WTC11 (cell line): ENCODE data around the gene TNS3. TPM values are rescaled to one million over a fixed set of nuclear protein-coding genes. Genes with fewer than 3 reads are reported as not detected.

Experiments used
- ATAC-seq: fragments of 200-7000 bp; cut with Tn5 transposase; 2 replicates; pipeline ENCODE4 v1.10.0; 2021; ENCODE audit warnings: mild to moderate bottlenecking, moderate library complexity
- CTCF ChIA-PET: fragments of 300-600 bp; sonication (Branson Sonifier 250); formaldehyde crosslinking; loops from one replicate; lab custom pipeline; 2021; ENCODE audit warnings: antibody characterized with exemption; lab: Charles Lee
- POLR2A ChIA-PET: fragments of 350-600 bp; sonication (Branson Sonifier 250); formaldehyde crosslinking; loops from one replicate; lab custom pipeline; 2021; ENCODE audit warnings: antibody characterized with exemption; lab: Charles Lee
- DNase-seq: peaks from one replicate; pipeline ENCODE4 v3.0.0; 2021; ENCODE audit warnings: low spot score
- H3K27ac Mint-ChIP-seq: 2 replicates; pipeline ENCODE4 v1.8.0; 2021; ENCODE audit warnings: mixed read lengths
- H3K27me3 Mint-ChIP-seq: 2 replicates; pipeline ENCODE4 v1.8.0; 2021; ENCODE audit warnings: low read depth, mild to moderate bottlenecking, moderate library complexity, mixed read lengths
- H3K36me3 Mint-ChIP-seq: 2 replicates; pipeline ENCODE4 v1.8.0; 2021; ENCODE audit warnings: mixed read lengths
- H3K4me1 Mint-ChIP-seq: 2 replicates; pipeline ENCODE4 v1.8.0; 2022; ENCODE audit warnings: mixed read lengths
- H3K4me3 Mint-ChIP-seq: 2 replicates; pipeline ENCODE4 v1.8.0; 2021; ENCODE audit warnings: mild to moderate bottlenecking, moderate library complexity, mixed read lengths
- H3K9me3 Mint-ChIP-seq: 2 replicates; pipeline ENCODE4 v1.8.0; 2021; ENCODE audit warnings: mixed read lengths
- CREB1 ChIP-seq: sonication (generic); formaldehyde crosslinking; IDR thresholded peaks from 2 replicates; pipeline ENCODE4 v1.8.0; 2023; ENCODE audit warnings: mild to moderate bottlenecking, missing genetic modification reagents
- ETV6 ChIP-seq: sonication (generic); formaldehyde crosslinking; IDR thresholded peaks from 2 replicates; pipeline ENCODE4 v1.8.1; 2022; ENCODE audit warnings: mild to moderate bottlenecking, missing genetic modification reagents
- FOXP1 ChIP-seq: sonication (generic); formaldehyde crosslinking; IDR thresholded peaks from 2 replicates; pipeline ENCODE4 v1.8.0; 2022; ENCODE audit warnings: missing genetic modification reagents, mild to moderate bottlenecking, moderate library complexity, borderline replicate concordance
- GRHL2 ChIP-seq: fragments of 250-450 bp; sonication (Bioruptor Pico); IDR thresholded peaks from 2 replicates; pipeline ENCODE4 v1.8.0; 2022; ENCODE audit warnings: mild to moderate bottlenecking, moderate library complexity; ENCODE audit not compliant: insufficient replicate concordance, severe bottlenecking
- HMGA2 ChIP-seq: fragments of 250-450 bp; sonication (Bioruptor Pico); IDR thresholded peaks from 2 replicates; pipeline ENCODE4 v1.4.0; 2021; ENCODE audit warnings: mild to moderate bottlenecking, moderate library complexity
- HMGXB4 ChIP-seq: sonication (generic); formaldehyde crosslinking; IDR thresholded peaks from 2 replicates; pipeline ENCODE4 v1.8.1; 2023; ENCODE audit warnings: mild to moderate bottlenecking, moderate library complexity, missing genetic modification reagents
- JAZF1 ChIP-seq: fragments of 250-450 bp; sonication (Bioruptor Pico); IDR thresholded peaks from 2 replicates; pipeline ENCODE4 v1.9.0; 2021; ENCODE audit warnings: moderate library complexity, mild to moderate bottlenecking, inconsistent platforms
- NFE2L1 ChIP-seq: sonication (generic); formaldehyde crosslinking; IDR thresholded peaks from 2 replicates; pipeline ENCODE4 v1.8.1; 2023; ENCODE audit warnings: missing genetic modification reagents
- OVOL2 ChIP-seq: fragments of 250-450 bp; sonication (Bioruptor Pico); IDR thresholded peaks from 2 replicates; pipeline ENCODE4 v1.9.0; 2021; ENCODE audit warnings: mild to moderate bottlenecking, borderline replicate concordance
- RORB ChIP-seq: fragments of 250-450 bp; sonication (Bioruptor Pico); IDR thresholded peaks from 2 replicates; pipeline ENCODE4 v1.9.0; 2021; ENCODE audit warnings: mild to moderate bottlenecking
- SMAD3 ChIP-seq: sonication (generic); formaldehyde crosslinking; IDR thresholded peaks from 2 replicates; pipeline ENCODE4 v1.8.0; 2022; ENCODE audit warnings: missing genetic modification reagents, mild to moderate bottlenecking, borderline replicate concordance
- SMAD4 ChIP-seq: sonication (generic); formaldehyde crosslinking; IDR thresholded peaks from 2 replicates; pipeline ENCODE4 v1.8.0; 2022; ENCODE audit warnings: mild to moderate bottlenecking, missing genetic modification reagents
- ZNF219 ChIP-seq: sonication (generic); formaldehyde crosslinking; IDR thresholded peaks from 2 replicates; pipeline ENCODE4 v1.8.0; 2023; ENCODE audit warnings: missing genetic modification reagents, mild to moderate bottlenecking, borderline replicate concordance
- ZNF671 ChIP-seq: fragments of 250-450 bp; sonication (Bioruptor Pico); IDR thresholded peaks from 2 replicates; pipeline ENCODE4 v1.8.0; 2021; ENCODE audit warnings: mild to moderate bottlenecking
- total RNA-seq: library from RNA; stranded (reverse); gene quantifications from 3 replicates; pipeline ENCODE4 v1.2.3, GENCODE V29; 2021
- TF ChIP-seq, protein P1 (sequence below): fragments of 250-450 bp; sonication (Bioruptor Pico); conservative IDR thresholded peaks from 2 replicates; pipeline ENCODE4 v1.9.0; 2021; ENCODE audit warnings: mild to moderate bottlenecking
- TF ChIP-seq, protein P2 (sequence below): sonication (generic); formaldehyde crosslinking; IDR thresholded peaks from 2 replicates; pipeline ENCODE4 v1.8.0; 2022; ENCODE audit warnings: mild to moderate bottlenecking, missing genetic modification reagents
- TF ChIP-seq, protein P3 (sequence below): fragments of 250-450 bp; sonication (Bioruptor Pico); IDR thresholded peaks from 2 replicates; pipeline ENCODE4 v1.9.0; 2021; ENCODE audit warnings: mild to moderate bottlenecking

TNS3 gene
- total RNA-seq, 1 experiment from 2014 or later, result 37.7 TPM

- DNase-seq, result no peak
- Mint-ChIP-seq H3K4me1 (peaks cover 30% of the 10 kb centered on the region), H3K27me3 (no peaks in the 10 kb centered on the region; the same call in 1 of the 2 replicates), H3K9me3 (no peaks in the 10 kb centered on the region), H3K36me3 (no peaks in the 10 kb centered on the region), H3K27ac (no peak overlapping the region), H3K4me3 (no peak overlapping the region)
- no peak for ATAC-seq
- POLR2A ChIA-PET, result no interaction called here
- CTCF ChIA-PET, result no interaction called here
- TF ChIP-seq SMAD4, result no peak
Measured at GRCh38 chr7:47458486-47458885, 123.4 kb downstream of the TNS3 start.

GRCh38 chr7:47458057-47458456 is 123.9 kb downstream of the TNS3 start:
- TF ChIP-seq HMGA2 (no peak), JAZF1 (CRISPR knock-in tag) (no peak), ETV6 (no peak), ZNF219 (CRISPR knock-in tag) (no peak), ZNF671 (CRISPR knock-in tag) (no peak), OVOL2 (CRISPR knock-in tag) (no peak), GRHL2 (no peak), CREB1 (no peak), RORB (CRISPR knock-in tag) (no peak), SMAD3 (CRISPR knock-in tag) (no peak), NFE2L1 (CRISPR knock-in tag) (no peak), HMGXB4 (CRISPR knock-in tag) (no peak), FOXP1 (CRISPR knock-in tag) (no peak)
- TF ChIP-seq, protein P1, sequence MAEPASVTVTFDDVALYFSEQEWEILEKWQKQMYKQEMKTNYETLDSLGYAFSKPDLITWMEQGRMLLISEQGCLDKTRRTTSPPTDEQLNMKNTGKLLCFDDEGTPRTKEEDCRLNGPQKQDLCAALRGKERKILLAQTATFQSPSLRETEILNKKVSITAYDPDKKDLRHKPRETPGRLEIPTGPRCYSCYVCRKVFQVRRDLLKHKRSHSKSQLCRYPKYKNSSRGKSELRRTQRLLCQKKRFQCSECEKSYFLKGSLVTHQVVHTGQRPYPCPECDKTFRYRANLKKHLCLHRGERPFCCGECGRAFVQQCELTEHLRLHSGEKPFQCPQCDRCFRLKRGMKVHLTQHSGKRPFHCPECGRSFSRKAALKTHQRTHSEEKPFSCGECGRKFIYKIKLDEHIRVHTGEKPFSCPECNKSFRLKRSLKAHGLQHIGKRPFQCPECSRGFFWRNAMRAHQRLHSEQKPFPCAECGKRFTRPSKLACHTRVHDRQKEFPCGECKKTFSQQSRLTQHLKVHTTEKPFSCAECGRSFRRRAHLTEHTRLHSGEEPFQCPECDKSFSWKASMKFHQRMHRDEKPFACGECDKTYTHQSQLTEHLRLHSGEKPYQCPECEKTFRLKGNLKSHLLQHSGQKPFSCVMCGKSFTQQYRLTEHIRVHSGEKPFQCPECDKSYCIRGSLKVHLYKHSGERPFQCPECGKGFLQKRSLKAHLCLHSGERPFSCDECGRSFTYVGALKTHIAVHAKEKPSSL, result no peak
- TF ChIP-seq, protein P2, sequence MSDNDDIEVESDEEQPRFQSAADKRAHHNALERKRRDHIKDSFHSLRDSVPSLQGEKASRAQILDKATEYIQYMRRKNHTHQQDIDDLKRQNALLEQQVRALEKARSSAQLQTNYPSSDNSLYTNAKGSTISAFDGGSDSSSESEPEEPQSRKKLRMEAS, result no peak
- TF ChIP-seq, protein P3, sequence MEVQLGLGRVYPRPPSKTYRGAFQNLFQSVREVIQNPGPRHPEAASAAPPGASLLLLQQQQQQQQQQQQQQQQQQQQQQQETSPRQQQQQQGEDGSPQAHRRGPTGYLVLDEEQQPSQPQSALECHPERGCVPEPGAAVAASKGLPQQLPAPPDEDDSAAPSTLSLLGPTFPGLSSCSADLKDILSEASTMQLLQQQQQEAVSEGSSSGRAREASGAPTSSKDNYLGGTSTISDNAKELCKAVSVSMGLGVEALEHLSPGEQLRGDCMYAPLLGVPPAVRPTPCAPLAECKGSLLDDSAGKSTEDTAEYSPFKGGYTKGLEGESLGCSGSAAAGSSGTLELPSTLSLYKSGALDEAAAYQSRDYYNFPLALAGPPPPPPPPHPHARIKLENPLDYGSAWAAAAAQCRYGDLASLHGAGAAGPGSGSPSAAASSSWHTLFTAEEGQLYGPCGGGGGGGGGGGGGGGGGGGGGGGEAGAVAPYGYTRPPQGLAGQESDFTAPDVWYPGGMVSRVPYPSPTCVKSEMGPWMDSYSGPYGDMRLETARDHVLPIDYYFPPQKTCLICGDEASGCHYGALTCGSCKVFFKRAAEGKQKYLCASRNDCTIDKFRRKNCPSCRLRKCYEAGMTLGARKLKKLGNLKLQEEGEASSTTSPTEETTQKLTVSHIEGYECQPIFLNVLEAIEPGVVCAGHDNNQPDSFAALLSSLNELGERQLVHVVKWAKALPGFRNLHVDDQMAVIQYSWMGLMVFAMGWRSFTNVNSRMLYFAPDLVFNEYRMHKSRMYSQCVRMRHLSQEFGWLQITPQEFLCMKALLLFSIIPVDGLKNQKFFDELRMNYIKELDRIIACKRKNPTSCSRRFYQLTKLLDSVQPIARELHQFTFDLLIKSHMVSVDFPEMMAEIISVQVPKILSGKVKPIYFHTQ (CRISPR knock-in tag), result no peak
- H3K4me1 Mint-ChIP-seq, result peaks cover 33% of the 10 kb centered on the region
- DNase-seq (no peak), ATAC-seq (no peak)
- ChIA-PET POLR2A (no interaction called here), CTCF (no interaction called here)
- no peaks in the 10 kb centered on the region for H3K36me3 Mint-ChIP-seq
- H3K27me3 Mint-ChIP-seq, result no peaks in the 10 kb centered on the region; the same call in 1 of the 2 replicates
- no peak overlapping the region for H3K4me3 Mint-ChIP-seq
- no peaks in the 10 kb centered on the region for H3K9me3 Mint-ChIP-seq
- H3K27ac Mint-ChIP-seq, result no peak overlapping the region
